Measurements from ENCODE around the gene CLK1. TPM values are rescaled to one million over a fixed set of nuclear protein-coding genes. Genes with fewer than 3 reads are reported as not detected.

Gene CLK1
- total RNA-seq, 1 donor from 2014 or later: 118 TPM

DNA sequence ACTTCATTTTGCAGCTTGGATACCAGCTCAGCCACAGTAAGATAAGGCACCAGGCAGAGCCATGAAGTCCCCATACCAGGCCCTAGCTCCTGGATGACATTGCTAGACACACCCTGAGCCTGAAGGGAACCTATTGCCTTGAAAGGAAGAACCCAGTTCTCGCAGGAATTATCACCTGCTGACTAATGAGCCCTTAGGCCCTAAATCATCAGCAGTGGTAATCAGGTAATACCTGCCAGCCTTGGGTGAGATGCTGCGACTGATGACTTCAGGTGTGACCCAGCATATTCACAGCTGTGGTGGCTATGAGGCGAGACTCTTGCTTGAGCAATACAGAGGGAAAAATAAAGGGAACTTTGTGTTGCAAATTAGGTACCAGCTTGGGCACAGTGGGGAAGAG lies 24.9 kb downstream of the CLK1 start:
- Mint-ChIP-seq H3K27ac (no peak overlapping the region), H3K36me3 (no peaks in the 10 kb centered on the region), H3K27me3 (ENCODE audit: low read depth) (no peaks in the 10 kb centered on the region), H3K4me1 (no peaks in the 10 kb centered on the region), H3K4me3 (no peak overlapping the region), H3K9me3 (peaks cover 14% of the 10 kb centered on the region)
- TF ChIP-seq, protein P1, sequence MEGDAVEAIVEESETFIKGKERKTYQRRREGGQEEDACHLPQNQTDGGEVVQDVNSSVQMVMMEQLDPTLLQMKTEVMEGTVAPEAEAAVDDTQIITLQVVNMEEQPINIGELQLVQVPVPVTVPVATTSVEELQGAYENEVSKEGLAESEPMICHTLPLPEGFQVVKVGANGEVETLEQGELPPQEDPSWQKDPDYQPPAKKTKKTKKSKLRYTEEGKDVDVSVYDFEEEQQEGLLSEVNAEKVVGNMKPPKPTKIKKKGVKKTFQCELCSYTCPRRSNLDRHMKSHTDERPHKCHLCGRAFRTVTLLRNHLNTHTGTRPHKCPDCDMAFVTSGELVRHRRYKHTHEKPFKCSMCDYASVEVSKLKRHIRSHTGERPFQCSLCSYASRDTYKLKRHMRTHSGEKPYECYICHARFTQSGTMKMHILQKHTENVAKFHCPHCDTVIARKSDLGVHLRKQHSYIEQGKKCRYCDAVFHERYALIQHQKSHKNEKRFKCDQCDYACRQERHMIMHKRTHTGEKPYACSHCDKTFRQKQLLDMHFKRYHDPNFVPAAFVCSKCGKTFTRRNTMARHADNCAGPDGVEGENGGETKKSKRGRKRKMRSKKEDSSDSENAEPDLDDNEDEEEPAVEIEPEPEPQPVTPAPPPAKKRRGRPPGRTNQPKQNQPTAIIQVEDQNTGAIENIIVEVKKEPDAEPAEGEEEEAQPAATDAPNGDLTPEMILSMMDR (IDR thresholded peaks at IDR 0.05; ENCODE audit: unreplicated experiment): no peak
- no peak for DNase-seq (ENCODE audit: low spot score in 2 of 2, unreplicated experiment in 2 of 2)

- Mint-ChIP-seq H3K4me1 (peaks cover 8% of the 10 kb centered on the region), H3K9me3 (peaks cover 17% of the 10 kb centered on the region), H3K27ac (no peak overlapping the region), H3K4me3 (no peak overlapping the region), H3K27me3 (ENCODE audit: low read depth) (no peaks in the 10 kb centered on the region), H3K36me3 (no peaks in the 10 kb centered on the region)
- no peak for DNase-seq (ENCODE audit: low spot score in 2 of 2, unreplicated experiment in 2 of 2)
- TF ChIP-seq, protein P1 (IDR thresholded peaks at IDR 0.05; ENCODE audit: unreplicated experiment): no peak
Observed at GRCh38 chr2:200834701-200835100, 29.8 kb downstream of the CLK1 start.

DNA sequence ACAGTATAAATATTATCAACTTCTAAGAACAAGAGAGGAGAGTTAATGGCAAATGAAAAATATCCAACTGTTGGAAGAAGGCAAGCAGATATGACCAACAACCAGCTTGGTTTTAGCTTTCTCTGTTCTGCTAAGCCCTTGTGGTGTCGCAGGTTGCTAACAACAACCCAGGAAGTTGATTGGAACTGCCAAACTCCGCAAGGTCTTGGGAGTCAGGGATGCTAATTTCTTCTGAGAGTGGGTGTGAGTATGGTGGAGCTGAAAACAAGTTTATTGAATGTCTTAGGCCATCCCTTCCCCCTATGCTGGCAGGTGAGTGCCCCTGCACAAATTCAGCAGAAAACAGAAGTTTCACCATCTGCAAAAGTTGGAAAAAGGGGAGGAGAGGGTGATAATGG lies 35.2 kb downstream of the CLK1 start:
- H3K9me3 Mint-ChIP-seq: peaks cover 3% of the 10 kb centered on the region
- TF ChIP-seq, protein P1 (IDR thresholded peaks at IDR 0.05; ENCODE audit: unreplicated experiment): no peak
- no peak for DNase-seq (ENCODE audit: low spot score in 2 of 2, unreplicated experiment in 2 of 2)

GRCh38 chr2:200828572-200829257 lies 35.7 kb downstream of the CLK1 start:
- no peak overlapping the region for H3K27ac Mint-ChIP-seq
- H3K4me3 Mint-ChIP-seq: no peak overlapping the region
- H3K9me3 Mint-ChIP-seq: peaks cover 3% of the 10 kb centered on the region
- no peaks in the 10 kb centered on the region for H3K27me3 Mint-ChIP-seq (ENCODE audit: low read depth)
- peaks cover 2% of the 10 kb centered on the region for H3K36me3 Mint-ChIP-seq
- TF ChIP-seq, protein P1 (IDR thresholded peaks at IDR 0.05; ENCODE audit: unreplicated experiment): no peak
- no peak for DNase-seq (ENCODE audit: low spot score in 2 of 2, unreplicated experiment in 2 of 2)
- H3K4me1 Mint-ChIP-seq: peaks cover 25% of the 10 kb centered on the region

More for the DNA sequence above, 35.2 kb downstream of the CLK1 start:
- Mint-ChIP-seq H3K36me3 (peaks cover 2% of the 10 kb centered on the region), H3K4me3 (no peak overlapping the region), H3K27me3 (ENCODE audit: low read depth) (no peaks in the 10 kb centered on the region), H3K4me1 (peaks cover 25% of the 10 kb centered on the region), H3K27ac (no peak overlapping the region)

- Mint-ChIP-seq H3K27me3 (ENCODE audit: low read depth) (no peaks in the 10 kb centered on the region), H3K27ac (no peak overlapping the region), H3K4me1 (peaks cover 25% of the 10 kb centered on the region), H3K4me3 (no peak overlapping the region), H3K36me3 (peaks cover 2% of the 10 kb centered on the region), H3K9me3 (peaks cover 3% of the 10 kb centered on the region)
- TF ChIP-seq, protein P1 (IDR thresholded peaks at IDR 0.05; ENCODE audit: unreplicated experiment): no peak
- DNase-seq (ENCODE audit: low spot score in 2 of 2, unreplicated experiment in 2 of 2): no peak
Observed at GRCh38 chr2:200828104-200828503, 36.4 kb downstream of the CLK1 start.

Data from mesothelial cell of epicardium (in vitro differentiated cells).